NCI-H1436 (cell line): ENCODE measurements around the gene RPL7A.
"Not testable (repeated sequence)": the region's sequence is repeated elsewhere in the genome, so short reads cannot be mapped to it uniquely, and the experiment has no call there.

Experiments
- DNase-seq: peaks from one replicate; lab custom pipeline; 2025; lab: John Stamatoyannopoulos, UW

RPL7A gene

DNA sequence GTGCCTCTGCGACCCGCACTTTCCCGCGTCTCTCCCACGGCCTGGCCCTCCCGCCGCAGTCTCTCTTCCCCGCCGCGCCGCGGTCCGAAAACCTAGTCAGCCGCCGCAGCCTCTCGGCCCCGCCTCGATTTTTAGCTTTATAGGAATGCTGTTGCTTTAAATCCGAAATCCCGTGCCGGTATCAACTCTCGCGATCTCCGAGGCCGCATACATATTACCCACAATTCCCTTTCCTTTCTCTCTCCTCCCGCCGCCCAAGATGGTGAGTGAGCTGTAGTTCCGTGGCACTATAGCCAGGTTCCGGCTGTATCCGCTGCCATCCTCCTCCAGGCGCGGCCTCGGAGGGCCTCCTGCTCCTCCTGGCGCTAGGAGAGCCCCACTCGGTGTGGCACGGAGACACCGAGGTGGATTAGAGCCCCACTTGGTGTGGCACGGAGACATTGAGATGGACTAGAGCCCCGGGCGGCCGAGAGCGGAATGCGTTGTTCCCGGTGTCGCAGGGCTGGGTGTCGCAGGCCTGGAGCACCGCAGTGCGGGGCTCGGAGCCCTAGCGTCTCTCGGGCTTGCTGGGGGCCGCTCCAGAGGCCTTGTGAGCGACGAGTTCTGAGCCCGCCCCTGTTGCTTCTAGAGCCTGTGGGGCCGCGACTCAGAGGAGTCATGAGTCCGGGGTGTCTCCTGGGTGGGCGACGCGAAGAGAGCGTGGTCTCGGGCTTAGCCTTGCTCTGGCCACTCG lies at the start of gene RPL7A, which contains the start of gene MED22:
Gene RPL7A, plus strand, starts transcription at position 234 of the 733 bp plus-strand sequence. Its CDS starts 26 bp downstream, at position 260.
Gene MED22, minus strand, starts transcription at position 147 of the 733 bp plus-strand sequence. CDS start 1,469 bp downstream, outside the sequence.
- peak; percentile 92 for DNase-seq

DNA sequence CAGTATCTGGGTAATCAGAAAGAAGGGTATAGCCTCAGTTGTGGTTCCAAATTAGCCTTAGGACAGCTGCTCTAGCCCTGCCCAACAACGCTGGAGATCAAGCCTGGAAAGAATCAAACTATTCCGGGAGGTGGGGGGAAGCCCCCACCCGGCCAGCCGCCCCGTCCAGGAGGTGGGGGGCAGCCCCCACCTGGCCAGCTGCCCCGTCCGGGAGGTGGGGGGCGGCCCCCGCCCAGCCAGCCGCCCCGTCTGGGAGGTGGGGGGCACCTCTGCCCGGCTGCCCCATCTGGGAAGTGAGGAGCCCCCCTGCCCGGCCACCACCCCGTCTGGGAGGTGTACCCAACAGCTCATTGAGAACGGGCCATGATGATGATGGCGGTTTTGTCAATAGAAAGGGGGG lies 48.0 kb upstream of the RPL7A start:
- not testable (repeated sequence) for DNase-seq

DNA sequence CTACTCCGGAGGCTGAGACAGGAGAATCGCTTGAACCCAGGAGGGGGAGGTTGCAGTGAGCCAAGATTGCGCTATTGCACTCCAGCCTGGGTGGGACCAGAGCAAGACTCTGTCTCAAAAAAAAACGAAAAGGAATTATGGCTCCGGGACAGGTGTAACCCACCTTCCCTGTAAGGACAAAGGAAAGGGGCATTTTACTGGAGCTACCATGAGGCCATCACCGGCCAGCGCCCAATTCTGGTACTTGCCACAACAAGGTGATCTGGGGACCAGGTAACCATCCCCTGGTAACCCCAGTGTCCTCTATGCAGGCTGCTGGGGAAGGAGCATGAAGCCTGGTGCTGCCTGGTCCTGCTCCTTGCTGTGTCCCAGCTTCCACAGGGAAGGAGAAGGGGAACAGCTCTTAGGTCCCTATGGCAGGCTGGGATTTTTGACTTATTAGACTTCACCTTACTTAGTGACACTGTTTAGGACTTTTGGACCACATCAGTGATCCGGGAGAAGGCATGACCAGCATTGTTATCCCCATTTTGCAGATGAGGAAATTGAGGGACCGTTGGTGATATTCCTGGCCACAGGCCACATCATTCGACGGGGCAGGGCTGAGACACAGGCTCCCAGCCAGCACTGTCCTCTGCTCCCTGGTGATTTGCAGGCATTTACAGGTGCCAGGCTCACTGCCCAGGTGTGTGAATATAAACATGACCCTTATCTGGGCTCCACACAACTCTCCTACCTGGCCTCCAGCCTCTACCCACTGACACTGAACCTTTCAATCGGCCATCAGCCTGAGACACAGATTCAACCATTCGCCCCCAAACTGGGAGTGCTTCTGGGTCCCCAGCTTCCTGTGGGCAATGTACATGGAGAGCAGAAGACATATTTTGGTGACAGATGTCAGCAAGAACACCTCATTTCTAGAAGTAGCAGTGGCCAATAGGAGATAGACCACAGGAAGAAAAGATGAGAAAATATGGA lies 46.5 kb upstream of the RPL7A start:
- DNase-seq = no peak

DNA sequence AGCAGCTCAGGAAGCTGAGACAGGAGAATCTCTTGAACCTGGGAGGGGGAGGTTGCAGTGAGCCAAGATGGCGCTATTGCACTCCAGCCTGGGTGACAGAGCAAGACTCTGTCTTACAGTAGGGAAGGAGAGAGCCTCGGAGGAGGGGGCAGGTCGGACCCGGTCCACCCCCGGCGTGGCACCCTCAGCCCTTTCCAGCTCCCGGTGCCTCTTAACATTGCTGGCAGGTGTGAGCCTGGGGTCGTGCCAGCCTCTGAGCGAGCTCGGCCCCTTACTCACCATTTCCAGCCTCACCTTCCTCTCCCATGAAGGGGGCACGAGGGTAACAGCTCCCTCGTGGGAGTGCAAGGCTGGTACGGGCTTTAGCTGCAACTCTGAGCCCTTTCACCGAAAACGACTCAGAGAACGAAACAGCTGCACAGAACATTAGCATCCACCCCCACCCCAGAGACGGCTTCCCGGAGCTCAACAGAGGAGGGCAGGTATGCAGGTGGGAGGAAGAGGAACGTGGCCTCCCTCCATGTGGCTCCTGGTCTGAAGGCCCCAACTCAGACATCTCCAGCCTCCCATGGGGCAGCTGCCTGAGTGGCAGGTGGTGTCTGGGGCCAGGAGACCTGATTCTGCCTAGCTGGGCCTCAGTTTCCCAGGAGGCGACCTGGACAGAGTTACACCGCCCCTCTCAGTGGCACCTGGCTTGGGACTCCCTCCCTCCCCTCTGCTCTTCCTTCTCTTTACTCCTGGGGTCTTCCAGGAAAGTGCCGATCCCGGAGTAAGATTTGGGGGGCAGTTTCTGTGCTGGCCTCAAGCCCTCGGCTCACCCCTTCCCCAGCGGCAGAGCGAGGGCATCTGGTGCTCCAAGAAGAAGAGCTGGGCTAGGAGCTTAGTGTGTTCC lies 44.5 kb upstream of the RPL7A start:
- DNase-seq = no peak

DNA sequence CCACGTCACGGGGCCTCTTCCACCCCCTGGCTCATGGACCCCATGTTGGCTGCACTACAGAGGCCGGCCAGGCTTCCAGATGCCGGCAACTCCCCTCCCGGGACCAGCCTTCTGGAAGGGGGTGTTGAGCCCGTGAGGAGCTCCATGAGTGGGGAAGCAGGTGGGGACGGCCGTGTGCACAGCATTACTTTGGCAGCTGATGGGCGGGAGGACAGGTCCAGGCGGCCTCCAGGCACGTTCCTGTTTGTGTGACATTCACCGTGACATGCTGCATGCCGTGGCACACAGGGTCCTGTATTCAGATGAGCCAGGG lies 43.9 kb upstream of the RPL7A start:
- no peak for DNase-seq

- DNase-seq = no peak
Measured at GRCh38 chr9:133304477-133305377, 43.3 kb upstream of the RPL7A start.

DNA sequence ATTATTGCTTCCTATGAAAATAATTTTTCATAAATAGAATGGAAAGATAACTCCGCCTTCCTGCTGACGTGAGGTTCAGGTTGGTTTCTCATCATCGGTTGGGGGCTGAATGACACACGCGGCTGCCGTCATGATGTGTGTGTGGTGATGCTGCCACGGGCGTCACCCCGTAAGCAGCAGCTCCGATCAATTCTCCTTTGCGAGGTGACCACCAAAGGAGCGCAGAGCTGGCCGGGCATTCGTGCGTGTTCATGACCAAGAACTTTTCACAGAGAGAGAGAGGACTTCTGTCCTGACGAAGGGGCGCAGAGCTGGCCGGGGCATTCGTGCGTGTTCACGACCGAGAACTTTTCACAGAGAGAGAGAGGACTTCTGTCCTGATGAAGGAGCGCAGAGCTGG lies 42.3 kb upstream of the RPL7A start:
- DNase-seq = no peak

- DNase-seq = no peak
Measured at GRCh38 chr9:133306242-133307204, 41.5 kb upstream of the RPL7A start.

GRCh38 chr9:133307301-133307700 lies 40.7 kb upstream of the RPL7A start:
- no peak for DNase-seq

- no peak for DNase-seq
Measured at GRCh38 chr9:133309608-133310007, 38.4 kb upstream of the RPL7A start.

DNA sequence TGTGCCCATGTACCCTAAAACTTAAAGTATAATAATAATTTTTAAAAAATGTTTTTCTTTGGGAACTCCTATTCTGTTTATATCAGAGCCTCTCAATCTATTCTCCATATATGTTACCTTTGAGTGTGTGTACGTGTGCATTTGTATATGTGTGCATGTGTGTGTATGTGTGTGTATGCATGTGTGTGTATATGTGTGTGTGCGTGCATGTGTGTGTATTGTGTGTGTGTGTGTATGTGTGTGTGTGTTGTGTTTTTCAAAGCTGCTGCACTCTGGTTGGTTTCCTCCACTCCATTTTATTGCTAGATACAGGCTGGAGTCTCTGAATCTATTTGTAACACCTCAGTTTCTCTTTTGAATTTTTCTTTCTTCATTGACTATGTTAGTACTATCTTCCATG lies 32.0 kb upstream of the RPL7A start:
- DNase-seq = no peak

DNA sequence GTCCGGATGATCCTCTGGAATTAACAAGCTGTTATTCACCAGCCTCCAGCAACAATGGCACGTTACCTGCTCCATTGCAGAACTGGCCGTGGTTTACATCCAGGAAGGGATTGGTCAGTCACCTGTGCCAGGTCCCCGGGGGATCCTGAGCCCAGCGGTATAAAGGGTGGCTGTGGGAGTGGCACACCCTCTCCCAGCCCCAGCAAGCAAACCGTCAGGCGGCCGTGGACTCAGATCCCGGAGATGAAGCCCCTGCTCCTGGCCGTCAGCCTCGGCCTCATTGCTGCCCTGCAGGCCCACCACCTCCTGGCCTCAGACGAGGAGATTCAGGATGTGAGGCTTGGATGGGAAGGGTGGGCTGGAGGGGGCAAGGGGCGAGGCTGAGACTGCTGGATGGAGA lies 30.5 kb upstream of the RPL7A start:
- DNase-seq = not testable (repeated sequence)

- DNase-seq = no peak
Measured at GRCh38 chr9:133320421-133320881, 27.6 kb upstream of the RPL7A start.

DNA sequence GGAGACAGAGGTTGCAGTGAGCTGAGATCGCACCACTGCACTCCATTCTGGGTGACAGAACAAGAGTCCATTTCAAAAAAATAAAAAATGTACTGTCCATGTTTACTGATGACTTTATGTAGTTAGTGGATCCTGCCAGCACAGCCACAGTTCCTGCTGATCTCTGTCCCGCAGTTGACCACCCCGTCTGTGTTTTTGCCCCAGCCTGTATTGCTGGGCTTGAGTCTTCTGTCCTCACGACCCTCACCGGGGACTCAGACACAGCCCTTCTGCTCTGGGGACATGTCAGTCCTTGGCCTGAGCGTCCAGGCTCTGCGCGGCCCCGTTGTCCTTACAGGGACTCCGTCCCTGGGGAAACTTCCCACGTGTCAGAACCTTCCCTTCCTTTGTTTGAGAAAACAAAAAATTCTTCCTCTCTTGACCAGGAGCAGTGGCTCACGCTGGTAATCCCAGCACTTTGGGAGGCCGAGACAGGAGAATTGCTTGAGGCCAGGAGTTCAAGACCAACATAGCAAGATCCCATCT lies 26.5 kb upstream of the RPL7A start:
- no peak for DNase-seq

- no peak for DNase-seq
Measured at GRCh38 chr9:133322701-133323100, 25.3 kb upstream of the RPL7A start.

DNA sequence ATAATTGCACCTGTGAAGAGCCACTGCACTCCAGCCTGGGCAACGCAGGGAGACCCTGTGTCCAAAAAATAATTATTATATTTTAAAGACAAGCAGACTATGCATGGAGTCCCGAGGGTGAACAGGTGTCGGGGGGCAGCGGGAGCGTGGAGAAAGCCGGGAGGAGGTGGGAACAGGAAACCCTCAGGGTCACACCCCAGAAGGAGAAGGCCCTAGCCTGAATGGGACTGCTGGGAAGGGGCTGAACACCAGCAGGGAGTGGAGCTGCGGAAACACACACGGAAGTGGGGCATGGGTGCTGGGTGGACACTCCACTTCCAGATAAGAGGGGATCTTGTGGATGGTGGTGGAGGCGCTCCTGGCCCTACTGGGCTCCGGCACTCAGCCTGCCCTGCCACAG lies 24.8 kb upstream of the RPL7A start:
- no peak for DNase-seq

DNA sequence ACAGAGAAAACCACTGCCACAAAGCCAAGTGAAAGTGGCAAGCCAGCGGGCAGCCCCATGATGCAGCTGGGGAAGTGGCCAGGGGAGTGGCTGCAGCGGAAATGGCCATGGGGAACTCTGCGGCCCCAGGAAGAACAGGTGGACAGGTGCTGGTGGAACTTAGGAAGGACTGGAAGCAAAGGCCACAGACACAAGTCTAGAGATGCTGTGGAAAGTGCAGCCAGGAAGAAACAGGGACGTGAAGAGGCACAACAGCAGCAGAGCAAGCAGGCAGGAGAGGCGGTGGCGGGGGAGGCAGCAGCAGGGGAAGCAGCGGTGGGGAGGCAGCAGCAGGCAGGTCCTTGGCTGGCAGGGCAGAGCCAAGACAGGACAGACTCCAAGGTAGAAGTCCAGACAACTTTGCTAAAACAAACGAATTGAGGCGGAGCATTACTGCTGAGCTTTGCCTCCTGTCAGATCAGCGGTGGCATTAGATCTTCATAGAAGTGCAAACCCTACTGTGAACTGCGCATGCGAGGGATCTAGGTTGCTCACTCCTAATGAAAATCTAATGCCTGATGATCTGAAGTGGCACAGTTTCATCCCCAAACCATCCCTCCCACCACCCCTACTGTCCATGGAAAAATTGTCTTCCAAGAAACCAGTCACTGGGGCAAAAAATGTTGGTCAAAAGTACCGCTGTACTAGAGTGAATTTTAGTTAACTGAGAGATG lies 23.9 kb upstream of the RPL7A start:
- no peak for DNase-seq

DNA sequence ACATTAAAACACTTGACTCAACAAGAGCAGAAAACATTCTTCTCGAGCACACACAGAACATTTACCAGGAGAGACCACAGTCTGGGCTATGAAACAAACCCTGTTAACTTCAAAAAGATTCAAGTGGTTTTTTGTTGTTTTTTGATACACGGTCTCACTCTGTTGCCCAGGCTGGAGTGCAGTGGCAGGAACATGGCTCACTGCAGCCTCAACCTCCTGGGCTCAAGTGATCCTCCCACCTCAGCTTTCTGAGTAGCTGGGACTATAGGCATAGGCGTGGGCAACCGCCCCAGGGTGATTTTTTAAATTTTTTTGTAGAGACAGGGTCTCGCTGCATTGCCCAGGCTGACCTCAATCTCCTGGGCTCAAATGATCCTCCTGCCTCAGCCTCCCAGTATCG lies 21.0 kb upstream of the RPL7A start:
- not testable (repeated sequence) for DNase-seq
